PC-3 (cell line): ENCODE data around the gene PDE2A.

Source experiments
- EZH2 ChIP-seq: fragments of 300-600 bp; sonication (generic); IDR thresholded peaks from one replicate; pipeline ENCODE4 v1.6.1; 2017; ENCODE audit warnings: antibody characterized with exemption, mild to moderate bottlenecking, low read length; ENCODE audit not compliant: unreplicated experiment
- EZH2phosphoT487 ChIP-seq: fragments of 300-600 bp; sonication (generic); IDR thresholded peaks from 2 replicates; pipeline ENCODE4 v1.6.1; 2018; ENCODE audit warnings: mild to moderate bottlenecking, antibody characterized with exemption, low read length, borderline replicate concordance
- TF ChIP-seq, protein P1 (sequence below): fragments of 300-600 bp; sonication (generic); conservative IDR thresholded peaks from 2 replicates; pipeline ENCODE4 v1.5.1; 2017; ENCODE audit warnings: antibody characterized with exemption, low read depth, mild to moderate bottlenecking, low read length

DNA sequence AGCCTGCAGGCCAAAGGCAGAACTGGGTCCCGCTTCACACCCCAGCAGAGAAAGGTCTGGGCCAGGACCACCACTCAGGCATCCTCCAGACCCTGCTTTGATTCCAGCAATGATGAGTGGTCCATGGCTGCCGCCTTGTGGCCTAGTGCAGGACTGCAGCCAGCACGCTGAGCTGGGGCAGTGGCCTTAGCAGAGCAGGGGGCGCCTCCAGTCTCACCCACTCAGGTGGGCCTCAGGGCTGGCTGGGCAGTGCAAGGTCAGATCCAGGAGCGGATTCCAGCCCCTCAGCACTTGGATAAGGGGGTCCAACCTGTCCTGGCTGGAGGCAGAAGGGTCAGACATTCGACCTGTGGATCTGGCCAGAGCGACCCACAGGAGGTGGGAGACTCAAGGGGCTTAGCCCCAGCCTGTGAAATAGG, 9.6 kb upstream of the PDE2A start:
- TF ChIP-seq, protein P1, sequence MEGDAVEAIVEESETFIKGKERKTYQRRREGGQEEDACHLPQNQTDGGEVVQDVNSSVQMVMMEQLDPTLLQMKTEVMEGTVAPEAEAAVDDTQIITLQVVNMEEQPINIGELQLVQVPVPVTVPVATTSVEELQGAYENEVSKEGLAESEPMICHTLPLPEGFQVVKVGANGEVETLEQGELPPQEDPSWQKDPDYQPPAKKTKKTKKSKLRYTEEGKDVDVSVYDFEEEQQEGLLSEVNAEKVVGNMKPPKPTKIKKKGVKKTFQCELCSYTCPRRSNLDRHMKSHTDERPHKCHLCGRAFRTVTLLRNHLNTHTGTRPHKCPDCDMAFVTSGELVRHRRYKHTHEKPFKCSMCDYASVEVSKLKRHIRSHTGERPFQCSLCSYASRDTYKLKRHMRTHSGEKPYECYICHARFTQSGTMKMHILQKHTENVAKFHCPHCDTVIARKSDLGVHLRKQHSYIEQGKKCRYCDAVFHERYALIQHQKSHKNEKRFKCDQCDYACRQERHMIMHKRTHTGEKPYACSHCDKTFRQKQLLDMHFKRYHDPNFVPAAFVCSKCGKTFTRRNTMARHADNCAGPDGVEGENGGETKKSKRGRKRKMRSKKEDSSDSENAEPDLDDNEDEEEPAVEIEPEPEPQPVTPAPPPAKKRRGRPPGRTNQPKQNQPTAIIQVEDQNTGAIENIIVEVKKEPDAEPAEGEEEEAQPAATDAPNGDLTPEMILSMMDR: peak; percentile 98
- TF ChIP-seq EZH2: no peak
- TF ChIP-seq EZH2phosphoT487: no peak
